Measurements from ENCODE around the gene AKR1A1. TPM values are rescaled to one million over a fixed set of nuclear protein-coding genes. Genes with fewer than 3 reads are reported as not detected.
A peak's percentile ranks its signal among the peaks of the same experiment; 100 is the strongest.
"Not testable (repeated sequence)": the region's sequence is repeated elsewhere in the genome, so short reads cannot be mapped to it uniquely, and the experiment has no call there.

AKR1A1 gene
- total RNA-seq, 1 donor from 2014 or later = 135 TPM

- DNase-seq (ENCODE audit: low read depth) = no peak
- H3K4me3 ChIP-seq (ENCODE audit: low read depth, low read length) = peak overlapping the region; percentile 80
- no peak for TF ChIP-seq CTCF (conservative IDR thresholded peaks at IDR 0.05; ENCODE audit: low read depth, low read length)
Observed at GRCh38 chr1:45585496-45586075, 35.0 kb downstream of the AKR1A1 start.

GRCh38 chr1:45586769-45587168, 36.1 kb downstream of the AKR1A1 start:
- no peak overlapping the region for H3K4me3 ChIP-seq (ENCODE audit: low read depth, low read length)
- no peak for DNase-seq (ENCODE audit: low read depth)
- no peak for TF ChIP-seq CTCF (conservative IDR thresholded peaks at IDR 0.05; ENCODE audit: low read depth, low read length)

- peak overlapping the region; percentile 47 for H3K4me3 ChIP-seq (ENCODE audit: low read depth, low read length)
- peak; percentile 13 for DNase-seq (ENCODE audit: low read depth)
- no peak for TF ChIP-seq CTCF (conservative IDR thresholded peaks at IDR 0.05; ENCODE audit: low read depth, low read length)
Observed at GRCh38 chr1:45589861-45590260, 39.2 kb downstream of the AKR1A1 start.

GRCh38 chr1:45594412-45594811, 43.8 kb downstream of the AKR1A1 start:
- TF ChIP-seq CTCF (conservative IDR thresholded peaks at IDR 0.05; ENCODE audit: low read depth, low read length) = no peak
- H3K4me3 ChIP-seq (ENCODE audit: low read depth, low read length) = no peak overlapping the region
- DNase-seq (ENCODE audit: low read depth) = no peak

GRCh38 chr1:45596765-45597164, 46.1 kb downstream of the AKR1A1 start:
- H3K4me3 ChIP-seq (ENCODE audit: low read depth, low read length); DNase-seq (ENCODE audit: low read depth): not testable (repeated sequence)

- no peak for TF ChIP-seq CTCF (conservative IDR thresholded peaks at IDR 0.05; ENCODE audit: low read depth, low read length)
- no peak overlapping the region for H3K4me3 ChIP-seq (ENCODE audit: low read depth, low read length)
- DNase-seq (ENCODE audit: low read depth) = no peak
Observed at GRCh38 chr1:45604239-45604638, 53.6 kb downstream of the AKR1A1 start.

- no peak overlapping the region for H3K4me3 ChIP-seq (ENCODE audit: low read depth, low read length)
- DNase-seq (ENCODE audit: low read depth) = no peak
- TF ChIP-seq CTCF (conservative IDR thresholded peaks at IDR 0.05; ENCODE audit: low read depth, low read length) = no peak
Observed at GRCh38 chr1:45607404-45608074, 56.9 kb downstream of the AKR1A1 start.
